ENCODE measurements around the gene TUBE1. TPM values are rescaled to one million over a fixed set of nuclear protein-coding genes. Genes with fewer than 3 reads are reported as not detected.

The TUBE1 gene
- total and polyA plus RNA-seq, 7 experiments from 2014 or later: 13.4 to 50.0 (median 28.1) TPM

DNA sequence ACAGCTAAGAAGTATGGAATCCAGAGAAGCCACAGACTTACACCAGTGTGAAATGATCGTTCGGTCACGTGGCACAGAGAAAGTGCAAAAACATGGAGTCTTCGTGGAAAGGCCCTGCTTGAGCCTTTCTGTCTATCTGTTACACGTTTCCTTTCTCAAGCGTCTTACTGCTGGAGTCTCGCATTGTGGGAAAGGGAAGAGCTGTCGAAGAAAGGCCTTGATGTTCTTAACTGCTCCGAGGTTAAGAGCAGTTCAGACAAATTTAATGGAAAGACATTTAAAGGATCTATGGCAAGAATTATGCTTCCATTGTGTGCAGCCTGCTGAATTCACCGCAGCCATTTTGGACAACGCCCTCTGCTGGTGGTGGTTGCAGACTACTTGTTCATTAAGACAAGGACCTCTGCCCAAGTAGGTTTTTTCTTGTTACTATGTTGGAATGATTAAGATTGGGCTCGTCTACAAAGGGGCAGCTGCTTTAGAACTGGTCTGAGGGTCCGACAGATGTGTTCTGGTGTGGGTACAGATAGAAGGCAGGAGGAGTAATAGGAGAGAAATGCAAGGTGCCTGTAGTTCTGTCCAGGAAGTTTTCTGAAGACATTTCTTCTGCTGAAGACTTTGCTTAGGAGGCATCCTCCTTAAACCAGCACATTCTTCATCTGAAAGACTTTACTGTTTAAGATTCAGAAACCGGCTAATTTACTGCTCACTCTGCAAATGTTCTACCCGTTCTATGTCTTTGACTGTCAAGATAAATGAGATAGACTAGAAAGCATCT is 58.0 kb downstream of the TUBE1 start:
- peaks cover 4 to 19% (median 10%) of the 10 kb centered on the region in 5 donors for H3K36me3 Mint-ChIP-seq
- H3K4me1 Mint-ChIP-seq: peaks cover 46 to 94% (median 84%) of the 10 kb centered on the region in 7 donors
- ChIA-PET POLR2A (interaction anchor here (0.6 to 4.2 kb wide), 10 partner anchors 9 to 319 kb away, joined by 3 to 106 read pairs (median 7); partner anchors contain the start of gene FYN), CTCF (interaction anchor here (0.7 to 4.0 kb wide), 11 partner anchors 8 to 282 kb away, joined by 3 to 82 read pairs (median 7); partner anchors contain the start of gene FYN)
- H3K4me3 Mint-ChIP-seq: peak overlapping the region; percentile 49 to 83 (median 68)
- H3K27me3 ChIP-seq (ENCODE audit: control insufficient read depth in 2 of 2, insufficient read depth in 2 of 2, low read length in 2 of 2): no peaks in the 10 kb centered on the region
- H3K9me3 ChIP-seq (ENCODE audit: control insufficient read depth in 2 of 3, low read length in 3 of 3): no peaks in the 10 kb centered on the region
- H3K36me3 ChIP-seq (ENCODE audit: control insufficient read depth in 2 of 3, insufficient read depth in 3 of 3, low read length in 3 of 3): no peaks in the 10 kb centered on the region
- H3K27me3 Mint-ChIP-seq: peaks cover 0 to 3% (median 0%) of the 10 kb centered on the region in 5 donors
- intact Hi-C loops (cut with micrococcal nuclease): loop anchor here (1.0 to 10.0 kb wide), 5 partner anchors 18 to 934 kb away; partner anchors contain the start of gene REV3L (in 1 of the 2)
- peaks cover 4 to 13% (median 8%) of the 10 kb centered on the region in 11 donors for H3K9me3 Mint-ChIP-seq
- H3K4me1 ChIP-seq (ENCODE audit: control insufficient read depth in 2 of 2, insufficient read depth in 2 of 2, low read length in 2 of 2): peaks cover 34 to 74% of the 10 kb centered on the region in 2 donors
- peak overlapping the region; percentile 90 for H3K27ac ChIP-seq (ENCODE audit: low read depth, low read length)
- H3K4me3 ChIP-seq (ENCODE audit: low read length): no peak overlapping the region
- peak overlapping the region; percentile 95 to 100 (median 98) for H3K27ac Mint-ChIP-seq
- no peak for ATAC-seq
- DNase-seq: peak in 7 of 9 donors; percentile 22 to 58 (median 43)

DNA sequence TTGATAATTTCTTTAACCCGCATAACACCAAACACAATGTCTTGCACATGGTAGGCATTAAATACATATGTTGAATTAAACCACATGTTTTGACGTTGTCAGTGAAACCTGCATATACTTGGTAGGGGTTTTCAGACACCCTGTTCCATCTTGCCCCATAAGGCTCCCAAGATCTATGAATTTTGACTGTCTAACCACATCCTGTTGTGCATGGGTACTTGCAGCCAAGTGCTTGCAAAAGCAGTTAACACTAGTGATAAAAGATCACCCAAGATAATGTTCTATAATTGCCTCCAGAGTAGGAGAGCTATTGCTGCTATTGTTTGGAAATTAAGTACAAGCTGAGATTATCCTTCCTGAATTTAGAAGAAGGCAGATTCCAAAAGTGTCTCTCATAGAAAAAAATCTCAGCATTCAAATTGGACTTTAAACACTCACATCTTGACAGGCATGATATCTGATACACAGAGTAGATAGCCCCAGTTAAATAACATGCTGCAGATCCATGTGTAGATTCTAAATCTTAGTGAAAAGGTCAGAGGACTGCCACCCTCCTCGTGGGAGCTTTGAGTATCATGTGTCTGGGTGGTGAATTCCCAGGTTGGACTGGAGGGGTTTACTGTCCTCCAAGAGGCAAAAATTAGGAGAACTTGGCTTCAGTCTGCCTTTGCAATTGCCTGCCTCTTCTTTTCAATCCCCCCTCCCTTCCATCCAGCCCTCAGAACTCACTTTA is 59.2 kb downstream of the TUBE1 start:
- H3K4me3 Mint-ChIP-seq: peak overlapping the region; percentile 64 to 84 (median 72)
- ATAC-seq (peak; percentile 97), DNase-seq (peak in 8 of 9 donors; percentile 42 to 92 (median 88))
- CTCF ChIA-PET: interaction anchor here (0.6 to 4.0 kb wide), 16 partner anchors 7 to 319 kb away, joined by 3 to 82 read pairs (median 4); partner anchors contain the start of gene FYN
- H3K36me3 ChIP-seq (ENCODE audit: control insufficient read depth in 2 of 3, insufficient read depth in 3 of 3, low read length in 3 of 3): no peaks in the 10 kb centered on the region
- H3K9me3 Mint-ChIP-seq: peaks cover 8 to 23% (median 16%) of the 10 kb centered on the region in 11 donors
- intact Hi-C loops (cut with micrococcal nuclease): loop anchor here (1.0 to 10.0 kb wide), 12 partner anchors 9 to 933 kb away; partner anchors contain the start of genes FYN (in 1 of the 2) and REV3L (in 1 of the 2)
- peaks cover 10 to 25% (median 17%) of the 10 kb centered on the region in 5 donors for H3K36me3 Mint-ChIP-seq
- H3K9me3 ChIP-seq (ENCODE audit: control insufficient read depth in 2 of 3, low read length in 3 of 3): no peaks in the 10 kb centered on the region
- POLR2A ChIA-PET: interaction anchor here (0.7 to 4.2 kb wide), 13 partner anchors 8 to 318 kb away, joined by 3 to 106 read pairs (median 6); partner anchors contain the start of gene FYN
- H3K27ac ChIP-seq (ENCODE audit: low read depth, low read length): peak overlapping the region; percentile 90
- peaks cover 0 to 3% (median 0%) of the 10 kb centered on the region in 5 donors for H3K27me3 Mint-ChIP-seq
- no peaks in the 10 kb centered on the region for H3K27me3 ChIP-seq (ENCODE audit: control insufficient read depth in 2 of 2, insufficient read depth in 2 of 2, low read length in 2 of 2)
- peak overlapping the region; percentile 95 to 100 (median 98) for H3K27ac Mint-ChIP-seq
- peaks cover 38 to 94% (median 74%) of the 10 kb centered on the region in 7 donors for H3K4me1 Mint-ChIP-seq
- peak overlapping the region; percentile 17 for H3K4me3 ChIP-seq (ENCODE audit: low read length)
- peaks cover 34 to 64% of the 10 kb centered on the region in 2 donors for H3K4me1 ChIP-seq (ENCODE audit: control insufficient read depth in 2 of 2, insufficient read depth in 2 of 2, low read length in 2 of 2)

DNA sequence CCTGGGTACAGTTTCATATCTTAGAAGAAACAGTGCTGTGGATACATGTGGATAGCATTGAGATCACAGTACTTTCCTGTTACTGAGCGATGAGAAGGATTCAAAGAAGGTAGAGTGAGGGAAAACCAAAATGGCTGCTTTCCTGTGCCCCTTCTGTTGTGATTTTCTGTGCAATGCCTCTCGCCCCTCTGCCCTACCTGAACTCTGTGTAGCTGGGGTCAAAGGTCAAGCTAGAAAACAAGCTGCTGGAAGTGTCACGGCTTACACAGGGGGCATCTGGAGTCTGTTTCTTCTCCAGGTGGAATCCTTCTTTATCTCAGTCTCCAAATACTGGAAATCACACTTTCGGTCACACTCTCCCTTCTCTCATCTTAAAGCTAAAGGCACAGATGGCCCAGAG is 60.3 kb downstream of the TUBE1 start:
- intact Hi-C loops (cut with micrococcal nuclease): loop anchor here in 1 of 2 donors (5.0 to 10.0 kb wide), 3 partner anchors 545 to 932 kb away; partner anchors contain the start of gene REV3L
- H3K4me3 Mint-ChIP-seq: peak overlapping the region in 4 of 10 donors; percentile 17 to 83 (median 68)
- peak overlapping the region; percentile 3 for H3K4me3 ChIP-seq (ENCODE audit: low read length)

GRCh38 chr6:112024464-112024863 is 62.8 kb downstream of the TUBE1 start:
- no peak for ATAC-seq
- intact Hi-C loops (cut with micrococcal nuclease): loop anchor here in 1 of 2 donors (10.0 kb wide), 1 partner anchor 930 kb away; no protein-coding TSS in a partner anchor
- ChIA-PET POLR2A (interaction anchor here (1.0 to 1.7 kb wide), 2 partner anchors 10 to 17 kb away, joined by 4 to 8 read pairs; no protein-coding TSS in a partner anchor), CTCF (interaction anchor here (1.0 kb wide), 1 partner anchor 14 kb away, joined by 4 read pairs; no protein-coding TSS in a partner anchor)
- H3K27me3 Mint-ChIP-seq: no peaks in the 10 kb centered on the region
- H3K27ac Mint-ChIP-seq: peak overlapping the region in 4 of 9 donors; percentile 5 to 50 (median 30)
- Histone ChIP-seq H3K9me3 (ENCODE audit: control insufficient read depth in 2 of 3, low read length in 3 of 3) (no peaks in the 10 kb centered on the region), H3K36me3 (ENCODE audit: control insufficient read depth in 2 of 3, insufficient read depth in 3 of 3, low read length in 3 of 3) (no peaks in the 10 kb centered on the region), H3K4me1 (ENCODE audit: control insufficient read depth in 2 of 2, insufficient read depth in 2 of 2, low read length in 2 of 2) (peaks cover 29 to 37% of the 10 kb centered on the region in 2 donors), H3K27ac (ENCODE audit: low read depth, low read length) (no peak overlapping the region), H3K4me3 (ENCODE audit: low read length) (no peak overlapping the region), H3K27me3 (ENCODE audit: control insufficient read depth in 2 of 2, insufficient read depth in 2 of 2, low read length in 2 of 2) (no peaks in the 10 kb centered on the region)
- H3K4me1 Mint-ChIP-seq: peaks cover 32 to 85% (median 57%) of the 10 kb centered on the region in 7 donors
- peak overlapping the region in 1 of 10 donors; percentile 55 for H3K4me3 Mint-ChIP-seq
- peaks cover 8 to 23% (median 17%) of the 10 kb centered on the region in 11 donors for H3K9me3 Mint-ChIP-seq
- DNase-seq: no peak
- H3K36me3 Mint-ChIP-seq: peaks cover 10 to 25% (median 17%) of the 10 kb centered on the region in 5 donors

More for the DNA sequence above, 60.3 kb downstream of the TUBE1 start:
- no peaks in the 10 kb centered on the region for H3K9me3 ChIP-seq (ENCODE audit: control insufficient read depth in 2 of 3, low read length in 3 of 3)
- Mint-ChIP-seq H3K27me3 (no peaks in the 10 kb centered on the region), H3K27ac (peak overlapping the region; percentile 95 to 100 (median 98)), H3K4me1 (peaks cover 45 to 95% (median 76%) of the 10 kb centered on the region in 7 donors), H3K36me3 (peaks cover 10 to 27% (median 17%) of the 10 kb centered on the region in 5 donors), H3K9me3 (peaks cover 8 to 23% (median 17%) of the 10 kb centered on the region in 11 donors)
- POLR2A ChIA-PET: interaction anchor here (0.5 to 4.2 kb wide), 6 partner anchors 9 to 1639 kb away, joined by 5 to 106 read pairs (median 9); no protein-coding TSS in a partner anchor
- DNase-seq: no peak
- CTCF ChIA-PET: interaction anchor here (1.5 to 4.0 kb wide), 4 partner anchors 12 to 199 kb away, joined by 3 to 82 read pairs (median 38); no protein-coding TSS in a partner anchor
- no peak for ATAC-seq
- peak overlapping the region; percentile 90 for H3K27ac ChIP-seq (ENCODE audit: low read depth, low read length)
- no peaks in the 10 kb centered on the region for H3K27me3 ChIP-seq (ENCODE audit: control insufficient read depth in 2 of 2, insufficient read depth in 2 of 2, low read length in 2 of 2)
- H3K4me1 ChIP-seq (ENCODE audit: control insufficient read depth in 2 of 2, insufficient read depth in 2 of 2, low read length in 2 of 2): peaks cover 34 to 58% of the 10 kb centered on the region in 2 donors
- H3K36me3 ChIP-seq (ENCODE audit: control insufficient read depth in 2 of 3, insufficient read depth in 3 of 3, low read length in 3 of 3): no peaks in the 10 kb centered on the region

DNA sequence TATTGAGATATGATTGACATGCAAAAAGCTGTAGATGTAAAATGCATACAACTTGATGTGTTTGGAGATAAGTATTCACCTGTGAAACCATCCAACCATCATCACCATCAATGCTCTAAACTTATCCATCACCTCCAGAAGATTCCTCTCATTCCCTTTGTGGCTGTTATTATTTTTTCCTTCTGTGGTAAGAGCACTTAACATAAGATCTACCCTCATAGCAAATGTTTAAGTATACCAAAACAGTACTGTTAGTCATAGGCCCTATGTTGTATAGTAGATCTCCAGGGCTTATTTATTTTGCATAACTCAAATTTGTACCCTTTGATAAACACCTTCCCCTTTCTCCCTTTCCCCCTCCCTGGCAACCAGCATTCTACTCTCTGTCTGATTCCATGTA is 64.5 kb downstream of the TUBE1 start:
- DNase-seq: no peak
- Mint-ChIP-seq H3K27me3 (no peaks in the 10 kb centered on the region), H3K9me3 (peaks cover 8 to 23% (median 15%) of the 10 kb centered on the region in 11 donors), H3K36me3 (peaks cover 10 to 20% (median 17%) of the 10 kb centered on the region in 5 donors), H3K4me1 (peaks cover 21 to 79% (median 50%) of the 10 kb centered on the region in 7 donors), H3K27ac (peak overlapping the region in 6 of 9 donors; percentile 5 to 15 (median 8)), H3K4me3 (peak overlapping the region in 1 of 10 donors; percentile 5)
- Histone ChIP-seq H3K27me3 (ENCODE audit: control insufficient read depth in 2 of 2, insufficient read depth in 2 of 2, low read length in 2 of 2) (no peaks in the 10 kb centered on the region), H3K27ac (ENCODE audit: low read depth, low read length) (no peak overlapping the region), H3K9me3 (ENCODE audit: control insufficient read depth in 2 of 3, low read length in 3 of 3) (no peaks in the 10 kb centered on the region), H3K4me1 (ENCODE audit: control insufficient read depth in 2 of 2, insufficient read depth in 2 of 2, low read length in 2 of 2) (peaks cover 12 to 23% of the 10 kb centered on the region in 2 donors), H3K4me3 (ENCODE audit: low read length) (no peak overlapping the region), H3K36me3 (ENCODE audit: control insufficient read depth in 2 of 3, insufficient read depth in 3 of 3, low read length in 3 of 3) (no peaks in the 10 kb centered on the region)
- intact Hi-C loops (cut with micrococcal nuclease): loop anchor here in 1 of 2 donors (1.0 to 10.0 kb wide), 2 partner anchors 8 to 928 kb away; no protein-coding TSS in a partner anchor
- CTCF ChIA-PET: interaction anchor here (0.7 kb wide), 1 partner anchor 19 kb away, joined by 3 read pairs; no protein-coding TSS in a partner anchor
- ATAC-seq: no peak
- POLR2A ChIA-PET: interaction anchor here (0.6 to 1.7 kb wide), 5 partner anchors 8 to 149 kb away, joined by 3 to 8 read pairs (median 4); partner anchors contain the start of gene FYN

All from naive thymus-derived CD4-positive, alpha-beta T cell (primary cell).